MCF 10A (cell line): ENCODE measurements around the gene KIRREL3. TPM values are rescaled to one million over a fixed set of nuclear protein-coding genes. Genes with fewer than 3 reads are reported as not detected.

ENCODE experiments used
- BruUV-seq: library from RNA; stranded (reverse); fragments of 400-500 nt; replicated peaks from 2 replicates; lab custom pipeline; 2021; lab: Mats Ljungman, UMichigan
- CTCF ChIA-PET: fragments of 300-600 bp; sonication (Branson Sonifier 250); formaldehyde crosslinking; extraction: SDS; loops from one replicate; lab custom pipeline; 2021; ENCODE audit warnings: antibody characterized with exemption, inconsistent platforms; lab: Yijun Ruan, JAX
- POLR2A ChIA-PET: fragments of 300-600, 350-650 bp; sonication (Branson Sonifier 250); formaldehyde crosslinking; extraction: SDS; loops from one replicate; lab custom pipeline; 2020; ENCODE audit warnings: antibody characterized with exemption, inconsistent platforms; lab: Yijun Ruan, JAX
- DNase-seq: peaks from one replicate; pipeline ENCODE4 v3.0.0-alpha.2; 2018; ENCODE audit not compliant: unreplicated experiment
- H3K27ac Mint-ChIP-seq: one replicate; pipeline ENCODE4 v1.8.0; 2022; ENCODE audit warnings: mild to moderate bottlenecking, low read depth, mixed read lengths; ENCODE audit not compliant: unreplicated experiment
- H3K27me3 Mint-ChIP-seq: one replicate; pipeline ENCODE4 v1.8.0; 2022; ENCODE audit warnings: mixed read lengths; ENCODE audit not compliant: insufficient read depth, unreplicated experiment
- H3K36me3 Mint-ChIP-seq: one replicate; pipeline ENCODE4 v1.8.0; 2022; ENCODE audit warnings: mild to moderate bottlenecking, moderate library complexity, mixed read lengths; ENCODE audit not compliant: insufficient read depth, unreplicated experiment
- H3K4me1 Mint-ChIP-seq: one replicate; pipeline ENCODE4 v1.8.0; 2022; ENCODE audit warnings: mixed read lengths; ENCODE audit not compliant: insufficient read depth, unreplicated experiment
- H3K4me3 Mint-ChIP-seq: one replicate; pipeline ENCODE4 v1.8.0; 2022; ENCODE audit warnings: mild to moderate bottlenecking, moderate library complexity, mixed read lengths; ENCODE audit not compliant: unreplicated experiment
- H3K9me3 Mint-ChIP-seq: one replicate; pipeline ENCODE4 v1.8.0; 2022; ENCODE audit warnings: mixed read lengths; ENCODE audit not compliant: unreplicated experiment
- intact Hi-C: fragments of 100-400 bp; cut with micrococcal nuclease; formaldehyde crosslinking; loops from 2 replicates; pipeline ENCODE4 v1.14.1; 2022
- total RNA-seq: library from RNA; stranded (reverse); gene quantifications from 2 replicates; pipeline ENCODE4 v1.2.3, GENCODE V29; 2022
- TF ChIP-seq, protein P1 (sequence below): fragments of 200-600 bp; IDR thresholded peaks from one replicate; pipeline ENCODE4 v1.8.0; 2022; ENCODE audit warnings: antibody characterized with exemption, mild to moderate bottlenecking; ENCODE audit not compliant: unreplicated experiment

KIRREL3 gene
- total RNA-seq, 1 experiment from 2014 or later: not detected

DNA sequence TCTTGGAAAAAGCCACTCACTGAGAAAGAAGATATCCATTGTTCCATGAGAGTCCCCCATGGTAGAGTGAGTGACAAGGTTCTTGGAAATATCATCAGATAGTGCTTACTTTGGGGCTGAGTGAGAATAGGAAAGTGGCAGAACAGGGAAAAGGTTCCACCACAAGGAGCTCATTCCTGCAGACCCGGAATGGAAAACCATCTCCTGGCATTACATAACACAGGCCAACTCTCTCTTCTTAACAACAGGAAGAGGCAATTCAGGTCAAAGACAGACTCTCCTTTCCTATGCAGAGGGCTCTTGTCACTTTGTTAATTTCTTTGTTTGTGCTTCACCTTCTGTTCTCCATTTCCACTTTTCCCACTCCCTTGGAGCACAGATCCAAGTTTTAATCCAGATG is 259.7 kb downstream of the KIRREL3 start:
- DNase-seq: no peak
- Mint-ChIP-seq H3K4me3 (no peak overlapping the region), H3K9me3 (peaks cover 11% of the 10 kb centered on the region), H3K27ac (no peak overlapping the region), H3K4me1 (no peaks in the 10 kb centered on the region), H3K27me3 (peaks cover 27% of the 10 kb centered on the region), H3K36me3 (peaks cover 5% of the 10 kb centered on the region)
- no TSS peak for BruUV-seq
- CTCF ChIA-PET: interaction anchor here (1.2 kb wide), 1 partner anchor 22 kb away, joined by 3 read pairs; no protein-coding TSS in a partner anchor
- intact Hi-C loops: no loop called here
- POLR2A ChIA-PET: interaction anchor here (0.6 kb wide), 1 partner anchor 17 kb away, joined by 3 read pairs; no protein-coding TSS in a partner anchor
- TF ChIP-seq, protein P1, sequence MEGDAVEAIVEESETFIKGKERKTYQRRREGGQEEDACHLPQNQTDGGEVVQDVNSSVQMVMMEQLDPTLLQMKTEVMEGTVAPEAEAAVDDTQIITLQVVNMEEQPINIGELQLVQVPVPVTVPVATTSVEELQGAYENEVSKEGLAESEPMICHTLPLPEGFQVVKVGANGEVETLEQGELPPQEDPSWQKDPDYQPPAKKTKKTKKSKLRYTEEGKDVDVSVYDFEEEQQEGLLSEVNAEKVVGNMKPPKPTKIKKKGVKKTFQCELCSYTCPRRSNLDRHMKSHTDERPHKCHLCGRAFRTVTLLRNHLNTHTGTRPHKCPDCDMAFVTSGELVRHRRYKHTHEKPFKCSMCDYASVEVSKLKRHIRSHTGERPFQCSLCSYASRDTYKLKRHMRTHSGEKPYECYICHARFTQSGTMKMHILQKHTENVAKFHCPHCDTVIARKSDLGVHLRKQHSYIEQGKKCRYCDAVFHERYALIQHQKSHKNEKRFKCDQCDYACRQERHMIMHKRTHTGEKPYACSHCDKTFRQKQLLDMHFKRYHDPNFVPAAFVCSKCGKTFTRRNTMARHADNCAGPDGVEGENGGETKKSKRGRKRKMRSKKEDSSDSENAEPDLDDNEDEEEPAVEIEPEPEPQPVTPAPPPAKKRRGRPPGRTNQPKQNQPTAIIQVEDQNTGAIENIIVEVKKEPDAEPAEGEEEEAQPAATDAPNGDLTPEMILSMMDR: no peak

DNA sequence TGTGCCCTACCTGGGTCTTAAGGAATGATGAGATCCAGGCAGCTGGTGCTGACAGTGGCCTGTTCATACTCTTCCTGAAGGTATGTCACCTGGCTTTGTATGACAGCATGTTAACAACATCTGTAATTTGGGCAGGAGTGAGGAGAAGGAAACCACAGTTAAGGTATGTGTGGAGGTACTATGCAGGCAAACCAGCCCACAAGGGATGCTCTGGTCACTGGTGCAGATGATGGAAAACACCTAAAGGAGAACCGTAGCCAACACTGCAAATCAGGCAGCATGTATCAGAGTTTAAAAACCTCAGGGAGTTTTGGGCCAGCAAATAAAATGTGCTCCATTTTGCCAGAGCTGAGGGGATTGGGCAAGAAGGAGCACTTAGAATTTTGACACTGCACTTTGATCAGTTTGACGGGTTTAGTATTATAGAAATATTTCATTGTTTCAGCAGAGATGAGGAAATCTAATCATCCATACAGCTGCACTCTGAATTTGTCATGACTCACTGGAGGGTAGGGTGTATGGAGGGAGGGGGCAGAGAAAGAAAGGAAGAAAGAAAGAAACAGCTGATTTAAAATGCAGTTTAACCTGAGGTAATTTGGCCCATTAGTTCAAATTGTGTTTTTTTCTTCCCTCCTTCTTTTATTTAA is 260.9 kb downstream of the KIRREL3 start:
- no peak overlapping the region for H3K27ac Mint-ChIP-seq
- no peak for DNase-seq
- TF ChIP-seq, protein P1: no peak
- POLR2A ChIA-PET: no interaction called here
- no peaks in the 10 kb centered on the region for H3K4me1 Mint-ChIP-seq
- peaks cover 27% of the 10 kb centered on the region for H3K27me3 Mint-ChIP-seq
- H3K36me3 Mint-ChIP-seq: peaks cover 5% of the 10 kb centered on the region
- no peak overlapping the region for H3K4me3 Mint-ChIP-seq
- CTCF ChIA-PET: no interaction called here
- peaks cover 11% of the 10 kb centered on the region for H3K9me3 Mint-ChIP-seq
- intact Hi-C loops: no loop called here
- BruUV-seq: no TSS peak

DNA sequence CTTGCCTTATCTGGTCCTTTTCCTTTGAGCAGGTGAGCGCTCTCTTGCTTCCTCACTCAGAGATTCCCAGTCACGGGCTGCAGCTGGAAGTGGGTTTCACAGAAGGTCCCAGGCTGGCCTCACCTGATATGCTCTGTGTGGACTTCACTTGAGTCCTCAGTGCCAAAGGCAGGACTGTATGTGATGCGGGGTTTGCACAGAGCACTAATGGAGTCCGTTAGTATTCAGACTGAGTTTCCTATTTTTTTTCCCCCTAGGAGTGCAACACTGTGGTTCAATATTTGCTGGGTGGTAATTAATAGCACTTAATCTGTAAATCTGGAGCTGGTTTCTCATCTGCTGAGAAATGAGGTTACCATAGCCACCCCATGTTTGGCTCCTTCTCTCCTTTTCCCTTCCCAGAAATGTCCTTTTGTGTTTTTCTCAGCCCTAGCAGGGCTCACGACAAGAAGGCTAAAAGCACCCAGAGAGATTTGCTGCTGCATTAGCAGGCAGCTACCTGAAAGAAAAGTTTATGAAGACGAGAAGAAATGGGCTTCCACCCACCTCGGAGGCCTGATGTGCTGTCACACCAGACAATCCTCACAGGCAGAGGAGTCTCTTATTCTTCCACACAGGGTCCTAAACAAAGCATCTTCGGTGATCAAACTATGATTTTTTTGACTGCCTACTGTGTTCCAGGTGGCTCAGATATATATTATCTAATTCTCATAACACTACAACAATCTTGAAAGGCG is 262.1 kb downstream of the KIRREL3 start:
- DNase-seq: no peak
- ChIA-PET CTCF (interaction anchor here (0.6 kb wide), 1 partner anchor 42 kb away, joined by 3 read pairs; no protein-coding TSS in a partner anchor), POLR2A (no interaction called here)
- TF ChIP-seq, protein P1: no peak
- peaks cover 27% of the 10 kb centered on the region for H3K27me3 Mint-ChIP-seq
- no peaks in the 10 kb centered on the region for H3K36me3 Mint-ChIP-seq
- H3K4me1 Mint-ChIP-seq: no peaks in the 10 kb centered on the region
- BruUV-seq: no TSS peak
- intact Hi-C loops: no loop called here
- no peak overlapping the region for H3K4me3 Mint-ChIP-seq
- peaks cover under 1% of the 10 kb centered on the region for H3K9me3 Mint-ChIP-seq
- H3K27ac Mint-ChIP-seq: no peak overlapping the region

DNA sequence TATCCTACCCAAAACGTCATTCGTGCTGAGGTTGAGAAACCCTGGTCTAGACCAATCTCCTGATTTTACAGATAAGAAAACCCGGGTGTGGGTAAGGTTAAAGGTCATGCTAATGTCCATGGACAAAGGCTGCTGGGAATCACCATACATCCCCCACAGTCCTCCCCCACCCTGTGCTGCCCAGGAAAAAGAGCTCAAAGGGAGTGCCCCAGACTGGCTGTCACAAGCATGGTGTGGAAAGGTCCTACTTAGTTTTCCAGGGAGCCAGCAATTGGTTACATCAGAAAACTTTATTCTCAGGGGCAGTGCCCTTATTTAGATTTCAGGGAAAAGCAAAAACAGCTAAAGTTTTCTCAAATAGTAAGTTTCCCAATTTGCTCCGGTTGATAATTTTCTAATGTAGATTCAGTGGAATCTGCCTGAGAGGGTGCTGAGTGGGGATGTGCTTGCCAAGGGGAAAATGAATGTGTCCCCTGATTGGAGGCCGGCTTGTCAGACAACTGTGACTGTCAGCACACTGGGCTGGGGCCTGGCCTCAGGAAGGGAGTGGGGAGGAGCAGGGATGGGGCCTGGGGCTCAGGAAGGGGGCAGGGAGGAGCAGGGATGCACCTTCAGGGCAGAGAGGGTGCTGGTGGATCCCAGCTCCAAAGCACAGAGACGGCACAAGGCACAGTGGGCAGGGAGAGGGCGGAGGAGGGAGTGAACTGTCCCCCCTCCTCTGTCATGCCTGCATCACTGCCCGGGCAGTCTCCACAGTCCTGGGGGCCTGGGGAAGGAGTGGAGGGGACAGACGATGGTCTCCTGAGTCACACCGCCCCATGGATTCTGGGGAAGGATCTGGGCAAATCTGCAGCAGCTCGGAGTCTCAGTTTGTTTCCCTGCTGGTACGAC is 263.6 kb downstream of the KIRREL3 start:
- H3K27ac Mint-ChIP-seq: no peak overlapping the region
- no TSS peak for BruUV-seq
- H3K9me3 Mint-ChIP-seq: no peaks in the 10 kb centered on the region
- intact Hi-C loops: no loop called here
- H3K4me3 Mint-ChIP-seq: no peak overlapping the region
- H3K36me3 Mint-ChIP-seq: no peaks in the 10 kb centered on the region
- POLR2A ChIA-PET: no interaction called here
- DNase-seq: no peak
- TF ChIP-seq, protein P1: no peak
- no peaks in the 10 kb centered on the region for H3K4me1 Mint-ChIP-seq
- CTCF ChIA-PET: interaction anchor here (0.7 kb wide), 1 partner anchor 19 kb away, joined by 3 read pairs; no protein-coding TSS in a partner anchor
- peaks cover 20% of the 10 kb centered on the region for H3K27me3 Mint-ChIP-seq
